ENCODE measurements around the gene PSMD11. TPM values are rescaled to one million over a fixed set of nuclear protein-coding genes. Genes with fewer than 3 reads are reported as not detected.
A peak's percentile ranks its signal among the peaks of the same experiment; 100 is the strongest.

Gene PSMD11
- total RNA-seq, 1 experiment from 2014 or later = 163 TPM

DNA sequence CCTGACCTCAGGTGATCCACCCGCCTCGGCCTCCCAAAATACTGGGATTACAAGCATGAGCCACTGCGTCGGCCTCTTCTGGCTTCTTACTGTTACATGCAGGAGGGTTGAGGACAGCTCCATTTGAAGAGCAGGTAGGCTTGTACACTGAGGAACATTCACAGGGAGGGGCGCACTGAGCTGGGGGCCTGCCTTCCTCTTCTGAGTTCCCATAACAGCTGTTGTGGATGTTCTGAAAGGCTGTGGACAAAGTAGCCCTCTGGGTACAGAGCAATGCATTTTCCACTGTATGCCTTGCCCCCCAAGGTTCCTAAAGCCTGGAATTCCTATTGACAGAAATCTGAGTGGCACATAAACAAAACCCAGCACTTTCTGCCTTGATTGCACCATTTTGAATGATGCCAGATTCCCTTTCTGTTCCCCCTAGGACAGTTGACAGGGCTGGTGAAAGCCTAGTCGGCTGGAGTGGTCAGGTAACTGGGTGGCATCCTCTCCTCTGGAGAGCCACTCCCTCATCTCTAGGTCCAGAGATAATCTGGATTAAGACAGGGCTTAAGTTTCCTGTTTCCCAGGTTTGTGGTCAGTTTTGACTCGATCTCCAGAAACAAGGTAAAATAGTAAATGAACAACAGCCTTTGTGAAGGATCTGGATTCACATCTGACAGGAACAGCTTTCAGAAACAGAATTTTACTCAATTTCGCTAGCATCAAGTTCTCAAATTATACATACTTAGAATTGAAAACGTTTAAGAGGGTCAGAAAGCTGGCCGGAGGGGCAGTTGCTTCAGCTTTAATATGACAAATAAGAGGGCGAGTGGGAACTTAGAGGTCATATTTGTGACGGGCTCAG, 41.2 kb downstream of the PSMD11 start:
- H3K9ac ChIP-seq (ENCODE audit: low read length) = no peak overlapping the region
- H3K4me1 ChIP-seq (ENCODE audit: insufficient read depth, low read length) = peaks cover 4% of the 10 kb centered on the region; the same call in 1 of the 2 replicates
- ChIA-PET CTCF (no interaction called here), POLR2A (ENCODE audit: unreplicated experiment) (no interaction called here)
- intact Hi-C loops (cut with micrococcal nuclease) = loop anchor here (10.0 kb wide), 1 partner anchor 119 kb away; no protein-coding TSS in a partner anchor
- H3K9me2 ChIP-seq (replicated peaks; ENCODE audit: low read length) = no peaks in the 10 kb centered on the region
- BruUV-seq (replicated peaks) = TSS peak; percentile 29
- DNase-seq (peak; percentile 21), ATAC-seq (no peak)
- no peak overlapping the region for H3K27ac ChIP-seq (ENCODE audit: low read length)
- TF ChIP-seq, protein P1, sequence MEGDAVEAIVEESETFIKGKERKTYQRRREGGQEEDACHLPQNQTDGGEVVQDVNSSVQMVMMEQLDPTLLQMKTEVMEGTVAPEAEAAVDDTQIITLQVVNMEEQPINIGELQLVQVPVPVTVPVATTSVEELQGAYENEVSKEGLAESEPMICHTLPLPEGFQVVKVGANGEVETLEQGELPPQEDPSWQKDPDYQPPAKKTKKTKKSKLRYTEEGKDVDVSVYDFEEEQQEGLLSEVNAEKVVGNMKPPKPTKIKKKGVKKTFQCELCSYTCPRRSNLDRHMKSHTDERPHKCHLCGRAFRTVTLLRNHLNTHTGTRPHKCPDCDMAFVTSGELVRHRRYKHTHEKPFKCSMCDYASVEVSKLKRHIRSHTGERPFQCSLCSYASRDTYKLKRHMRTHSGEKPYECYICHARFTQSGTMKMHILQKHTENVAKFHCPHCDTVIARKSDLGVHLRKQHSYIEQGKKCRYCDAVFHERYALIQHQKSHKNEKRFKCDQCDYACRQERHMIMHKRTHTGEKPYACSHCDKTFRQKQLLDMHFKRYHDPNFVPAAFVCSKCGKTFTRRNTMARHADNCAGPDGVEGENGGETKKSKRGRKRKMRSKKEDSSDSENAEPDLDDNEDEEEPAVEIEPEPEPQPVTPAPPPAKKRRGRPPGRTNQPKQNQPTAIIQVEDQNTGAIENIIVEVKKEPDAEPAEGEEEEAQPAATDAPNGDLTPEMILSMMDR (conservative IDR thresholded peaks at IDR 0.05; ENCODE audit: low read depth, low read length) = no peak
- TF ChIP-seq EZH2phosphoT487 (IDR thresholded peaks at IDR 0.05; ENCODE audit: borderline replicate concordance, low read length) (no peak), EZH2 (IDR thresholded peaks at IDR 0.05; ENCODE audit: low read length, unreplicated experiment) (no peak)
- H2AFZ ChIP-seq (ENCODE audit: low read length) = peak overlapping the region; percentile 77
- H4K20me1 ChIP-seq (ENCODE audit: low read length) = no peaks in the 10 kb centered on the region
- H3K9me3 ChIP-seq (ENCODE audit: low read length) = no peaks in the 10 kb centered on the region
- H3K27me3 ChIP-seq (ENCODE audit: low read length) = no peaks in the 10 kb centered on the region
- peaks cover 5% of the 10 kb centered on the region; the same call in 1 of the 2 replicates for H3K79me2 ChIP-seq (ENCODE audit: low read length)
- H3F3A ChIP-seq (ENCODE audit: low read length, unreplicated experiment) = peaks cover 7% of the 10 kb centered on the region
- peak overlapping the region; percentile 77 for H3K4me2 ChIP-seq (ENCODE audit: low read length)
- peaks cover 4% of the 10 kb centered on the region; the same call in 1 of the 2 replicates for H3K36me3 ChIP-seq (ENCODE audit: low read depth, low read length)
- no peak overlapping the region for H3K4me3 ChIP-seq (ENCODE audit: low read length)

DNA sequence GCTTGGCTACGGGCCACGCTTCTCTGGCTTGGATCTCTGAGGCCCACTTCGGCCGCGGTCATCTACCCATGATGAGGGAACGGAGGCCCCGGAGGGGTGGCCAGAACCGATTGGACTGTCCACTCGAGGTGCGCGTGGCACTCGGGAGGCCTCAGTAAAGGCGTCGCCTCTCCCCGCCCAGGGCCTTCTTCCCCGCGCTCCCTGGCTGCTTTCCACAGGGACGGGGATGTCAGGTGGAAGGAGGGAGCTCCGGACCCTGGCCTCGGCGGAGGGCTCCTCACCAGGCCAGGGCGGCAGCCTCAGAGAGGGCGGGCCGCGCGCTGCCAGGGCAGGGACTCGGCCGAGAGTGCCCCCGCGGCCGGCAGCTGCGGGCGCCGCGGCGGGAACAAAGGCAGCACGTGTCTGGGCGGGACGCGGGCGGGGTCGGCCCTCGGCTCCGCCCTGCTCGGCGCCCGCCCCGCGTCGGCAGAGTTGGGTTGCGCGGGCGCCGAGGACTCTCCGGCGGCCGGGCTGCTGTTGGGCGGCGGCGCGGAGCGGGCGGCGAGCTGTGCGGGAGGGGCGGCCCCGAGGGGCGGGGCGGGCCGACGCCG, 41.9 kb downstream of the PSMD11 start:
- H2AFZ ChIP-seq (ENCODE audit: low read length) = peak overlapping the region; percentile 77

More for the DNA sequence above, 41.9 kb downstream of the PSMD11 start:
- peak overlapping the region; percentile 25; the same call in 1 of the 2 replicates for H3K9ac ChIP-seq (ENCODE audit: low read length)
- H3K9me2 ChIP-seq (replicated peaks; ENCODE audit: low read length) = no peaks in the 10 kb centered on the region
- H3K4me3 ChIP-seq (ENCODE audit: low read length) = peak overlapping the region; percentile 50; the same call in 1 of the 2 replicates
- peaks cover 5% of the 10 kb centered on the region; the same call in 1 of the 2 replicates for H3K79me2 ChIP-seq (ENCODE audit: low read length)
- H3K9me3 ChIP-seq (ENCODE audit: low read length) = no peaks in the 10 kb centered on the region
- H3K27me3 ChIP-seq (ENCODE audit: low read length) = no peaks in the 10 kb centered on the region
- ChIA-PET POLR2A (ENCODE audit: unreplicated experiment) (no interaction called here), CTCF (no interaction called here)
- peaks cover 4% of the 10 kb centered on the region; the same call in 1 of the 2 replicates for H3K4me1 ChIP-seq (ENCODE audit: insufficient read depth, low read length)
- H3F3A ChIP-seq (ENCODE audit: low read length, unreplicated experiment) = peaks cover 7% of the 10 kb centered on the region
- no peak for TF ChIP-seq EZH2phosphoT487 (IDR thresholded peaks at IDR 0.05; ENCODE audit: borderline replicate concordance, low read length)
- TF ChIP-seq, protein P1 (conservative IDR thresholded peaks at IDR 0.05; ENCODE audit: low read depth, low read length) = no peak
- no peak for TF ChIP-seq EZH2 (IDR thresholded peaks at IDR 0.05; ENCODE audit: low read length, unreplicated experiment)
- intact Hi-C loops (cut with micrococcal nuclease) = loop anchor here (10.0 kb wide), 1 partner anchor 119 kb away; no protein-coding TSS in a partner anchor
- peak; percentile 73 for DNase-seq
- H4K20me1 ChIP-seq (ENCODE audit: low read length) = no peaks in the 10 kb centered on the region
- peak; percentile 74 for ATAC-seq
- H3K4me2 ChIP-seq (ENCODE audit: low read length) = peak overlapping the region; percentile 77
- no peak overlapping the region for H3K27ac ChIP-seq (ENCODE audit: low read length)
- BruUV-seq (replicated peaks) = no TSS peak
- H3K36me3 ChIP-seq (ENCODE audit: low read depth, low read length) = peaks cover 3% of the 10 kb centered on the region; the same call in 1 of the 2 replicates

Measured in PC-3 (cell line).